HG03039 (cell line): ENCODE results near the gene CAPZA1.

Experiments used
- ATAC-seq: cut with Tn5 transposase; IDR thresholded peaks from one replicate; pipeline ENCODE4 v1.9.1; 2021; ENCODE audit warnings: mild to moderate bottlenecking, moderate library complexity; ENCODE audit not compliant: unreplicated experiment

Gene CAPZA1

GRCh38 chr1:112674986-112675727 lies 55.5 kb downstream of the CAPZA1 start:
- peak; percentile 33 for ATAC-seq

DNA sequence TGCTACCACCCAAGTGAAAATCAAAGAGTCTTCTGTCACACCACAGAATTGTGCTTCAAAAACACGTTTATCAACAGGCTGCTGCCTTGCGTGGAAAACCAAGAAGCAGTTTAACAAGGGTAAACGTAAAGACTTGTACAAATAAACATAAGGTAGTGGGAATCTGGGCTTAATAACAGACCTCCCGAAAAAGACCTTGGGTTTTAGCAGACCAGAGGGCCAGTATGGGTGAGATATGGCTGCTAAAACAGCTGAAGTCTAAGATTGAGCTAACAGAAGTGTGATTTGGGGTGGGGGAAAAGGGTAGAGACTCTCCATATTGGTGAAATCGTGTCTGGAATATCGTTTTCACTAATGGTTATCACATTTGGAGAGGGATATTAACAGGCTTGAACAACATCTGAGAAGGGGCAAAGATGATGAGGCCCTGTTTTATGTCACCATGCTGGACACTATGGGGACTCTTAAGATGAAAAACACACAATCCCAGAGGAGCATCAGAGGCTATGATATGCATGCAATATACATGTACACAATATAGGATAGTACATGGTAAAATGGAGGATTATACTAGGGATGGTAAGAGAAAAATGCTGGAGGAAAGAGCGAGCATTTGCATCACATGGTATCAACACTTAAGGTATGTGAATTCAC lies 56.2 kb downstream of the CAPZA1 start:
- no peak for ATAC-seq

GRCh38 chr1:112676543-112676942 lies 56.9 kb downstream of the CAPZA1 start:
- no peak for ATAC-seq

GRCh38 chr1:112677501-112677900 lies 57.9 kb downstream of the CAPZA1 start:
- ATAC-seq = no peak

DNA sequence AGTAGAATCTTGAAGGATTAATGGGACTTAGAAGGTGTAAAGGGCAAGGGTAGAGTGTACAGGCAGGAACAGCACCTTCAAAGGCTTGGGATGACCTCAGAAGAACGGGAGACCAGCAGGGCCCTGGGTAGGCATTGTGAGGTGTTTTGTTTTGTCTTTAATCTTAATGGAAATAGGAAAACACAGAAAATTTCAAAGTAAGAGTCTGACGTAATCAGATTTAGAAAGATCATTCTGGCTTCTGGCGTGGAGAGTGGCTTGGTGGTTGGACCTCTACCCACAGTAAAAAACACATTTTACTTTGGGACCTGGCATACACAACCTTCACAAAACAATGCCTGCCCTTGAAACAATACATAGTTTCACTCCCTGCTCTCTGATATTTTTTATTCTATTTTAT lies 59.0 kb downstream of the CAPZA1 start:
- ATAC-seq = no peak

GRCh38 chr1:112685913-112686312 lies 66.3 kb downstream of the CAPZA1 start:
- ATAC-seq = no peak

DNA sequence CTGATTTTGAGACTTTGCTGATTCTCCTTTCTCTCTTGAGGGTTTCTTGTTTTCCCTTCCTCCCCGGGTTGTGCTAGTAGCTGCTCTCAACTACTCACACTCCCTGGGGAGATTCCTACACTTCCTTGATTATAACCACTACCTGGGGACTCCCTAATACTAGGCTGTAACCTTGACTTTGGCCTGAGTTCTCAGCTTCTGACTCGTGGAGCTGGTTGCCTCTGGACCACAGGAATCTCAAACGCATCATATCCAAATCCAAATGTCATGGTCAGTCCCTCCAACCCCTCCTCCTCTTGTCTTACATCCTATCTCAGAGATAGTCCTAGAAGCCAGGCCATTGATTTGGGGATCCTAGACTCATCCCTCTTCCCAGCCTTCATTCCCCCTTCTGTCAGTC lies 66.8 kb downstream of the CAPZA1 start:
- no peak for ATAC-seq

DNA sequence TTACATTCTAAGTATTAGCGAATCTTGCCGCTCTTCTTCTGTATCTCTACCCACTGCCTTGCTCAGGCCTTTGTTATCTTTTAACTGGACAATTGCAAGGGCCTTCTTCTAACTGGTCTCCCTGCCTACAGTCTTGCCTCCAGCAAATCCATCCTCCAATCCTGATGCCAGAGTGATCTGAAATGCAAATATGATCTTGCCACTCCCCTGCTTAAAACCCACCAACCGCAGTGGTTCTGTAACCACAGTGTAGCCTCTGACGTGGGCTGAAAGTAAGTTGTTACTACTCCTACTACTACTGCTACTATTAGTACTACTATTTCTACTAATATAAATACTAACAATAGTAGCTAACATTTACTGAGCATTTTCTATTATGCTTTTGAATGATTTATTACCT lies 67.2 kb downstream of the CAPZA1 start:
- ATAC-seq = no peak

DNA sequence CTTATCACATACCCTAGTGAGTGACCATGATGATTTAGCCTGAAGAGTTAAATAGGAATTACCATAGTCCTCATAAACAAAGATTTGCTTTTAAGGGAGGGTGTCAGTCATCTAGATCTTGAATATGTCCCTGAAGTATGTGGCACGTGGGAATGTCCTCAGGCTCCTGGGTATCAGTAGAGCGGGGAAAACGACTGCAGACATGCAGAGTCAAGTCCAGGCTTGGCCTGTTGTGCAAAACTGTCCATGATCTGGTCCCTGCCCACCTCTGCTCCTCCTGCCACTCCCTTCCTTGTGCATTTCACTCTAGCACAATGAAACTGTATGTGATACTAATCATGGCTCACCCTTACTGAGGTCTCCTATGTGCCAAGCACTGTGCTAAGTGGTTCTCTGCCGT lies 67.7 kb downstream of the CAPZA1 start:
- ATAC-seq = no peak

GRCh38 chr1:112687785-112688496 lies 68.3 kb downstream of the CAPZA1 start:
- ATAC-seq = no peak

- ATAC-seq = no peak
Observed at GRCh38 chr1:112688781-112689193, 69.2 kb downstream of the CAPZA1 start.

GRCh38 chr1:112689196-112689841 lies 69.7 kb downstream of the CAPZA1 start:
- no peak for ATAC-seq

DNA sequence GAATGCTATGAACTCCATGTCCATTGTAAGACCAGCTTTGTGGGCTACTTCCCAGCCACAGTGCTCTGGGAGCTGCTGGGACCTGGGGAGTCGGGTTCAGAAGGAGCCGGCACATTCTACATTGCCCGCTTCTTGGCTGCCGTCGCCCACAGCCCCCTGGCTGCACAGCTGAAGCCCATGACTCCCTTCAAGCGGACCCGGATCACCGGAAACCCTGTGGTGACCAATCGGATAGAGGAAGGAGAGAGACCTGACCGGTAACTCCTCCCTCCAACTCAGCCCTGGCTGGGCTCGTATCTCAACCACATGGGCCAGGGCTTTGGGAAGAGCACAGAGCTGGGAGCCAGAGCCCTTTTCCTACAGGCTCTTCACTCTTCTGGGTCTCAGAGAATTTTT lies 70.2 kb downstream of the CAPZA1 start:
- no peak for ATAC-seq

DNA sequence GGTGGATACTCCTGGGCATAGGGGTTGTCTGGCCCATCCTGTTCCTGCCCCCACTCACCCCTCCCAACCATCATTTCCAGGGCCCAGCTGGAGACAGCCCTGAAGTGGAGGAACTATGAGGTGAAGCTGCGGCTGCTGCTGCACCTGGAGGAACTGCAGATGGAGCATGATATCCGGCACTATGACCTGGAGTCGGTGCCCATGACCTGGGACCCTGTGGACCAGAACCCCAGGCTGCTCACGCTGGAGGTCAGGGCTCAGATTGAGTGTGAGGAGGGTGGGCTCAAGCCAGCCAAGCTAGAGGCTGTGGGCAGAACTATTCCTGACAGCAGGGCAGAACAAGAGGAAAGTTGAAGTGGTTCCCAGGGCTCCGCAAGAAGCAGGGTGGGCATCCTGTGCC lies 73.0 kb downstream of the CAPZA1 start:
- no peak for ATAC-seq

- no peak for ATAC-seq
Observed at GRCh38 chr1:112693821-112694220, 74.2 kb downstream of the CAPZA1 start.

DNA sequence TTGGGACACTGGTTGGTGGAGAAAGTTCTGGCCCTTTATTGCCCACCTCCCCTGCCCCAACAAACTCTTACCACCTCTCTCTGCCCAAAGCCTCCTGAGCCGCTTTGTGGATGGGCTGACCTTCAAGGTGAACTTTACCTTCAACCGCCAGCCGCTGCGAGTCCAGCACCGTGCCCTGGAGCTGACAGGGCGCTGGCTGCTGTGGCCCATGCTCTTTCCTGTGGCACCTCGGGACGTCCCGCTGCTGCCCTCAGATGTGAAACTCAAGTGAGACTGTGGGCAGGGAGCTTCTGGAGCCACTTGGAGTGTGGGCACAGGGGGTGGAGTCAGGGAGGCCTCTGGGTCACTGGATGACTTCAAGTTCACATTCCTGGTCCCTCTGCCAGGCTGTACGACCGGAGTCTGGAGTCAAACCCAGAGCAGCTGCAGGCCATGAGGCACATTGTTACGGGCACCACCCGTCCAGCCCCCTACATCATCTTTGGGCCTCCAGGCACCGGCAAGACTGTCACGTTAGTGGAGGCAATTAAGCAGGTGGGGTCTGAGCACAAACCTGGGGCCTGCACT lies 74.8 kb downstream of the CAPZA1 start:
- ATAC-seq = no peak

- no peak for ATAC-seq
Observed at GRCh38 chr1:112695276-112695675, 75.6 kb downstream of the CAPZA1 start.

GRCh38 chr1:112696578-112697314 lies 77.1 kb downstream of the CAPZA1 start:
- ATAC-seq = no peak

- ATAC-seq = no peak
Observed at GRCh38 chr1:112697781-112698201, 78.2 kb downstream of the CAPZA1 start.
